Activated CD8-positive, alpha-beta T cell treated with anti-CD3 and anti-CD28 coated beads for 36 hours (primary cell): Measurements from ENCODE around the gene H3-3A. TPM values are rescaled to one million over a fixed set of nuclear protein-coding genes. Genes with fewer than 3 reads are reported as not detected.

Experiments
- ATAC-seq: fragments of 200-7000 bp; cut with Tn5 transposase; one replicate; pipeline ENCODE4 v1.10.0; 2021; ENCODE audit warnings: mild to moderate bottlenecking, moderate library complexity
- CTCF ChIA-PET: fragments of 350-600 bp; sonication (Branson Sonifier 250); formaldehyde crosslinking; loops from one replicate; lab custom pipeline; 2021; ENCODE audit warnings: antibody characterized with exemption; lab: Charles Lee
- POLR2A ChIA-PET: fragments of 350-600 bp; sonication (Branson Sonifier 250); formaldehyde crosslinking; loops from one replicate; lab custom pipeline; 2021; ENCODE audit warnings: antibody characterized with exemption; lab: Charles Lee
- DNase-seq: peaks from one replicate; pipeline ENCODE4 v3.0.0-alpha.2; 2020
- H3K27ac Mint-ChIP-seq: one replicate; pipeline ENCODE4 v1.8.0; 2021; ENCODE audit warnings: mild to moderate bottlenecking, mixed read lengths
- H3K27me3 Mint-ChIP-seq: one replicate; pipeline ENCODE4 v1.8.0; 2021; ENCODE audit warnings: mixed read lengths
- H3K36me3 Mint-ChIP-seq: one replicate; pipeline ENCODE4 v1.8.0; 2021; ENCODE audit warnings: low read depth, mixed read lengths
- H3K4me1 Mint-ChIP-seq: one replicate; pipeline ENCODE4 v1.8.0; 2021; ENCODE audit warnings: low read depth, mixed read lengths
- H3K4me3 Mint-ChIP-seq: one replicate; pipeline ENCODE4 v1.8.0; 2021; ENCODE audit warnings: mild to moderate bottlenecking, moderate library complexity, mixed read lengths
- H3K9me3 Mint-ChIP-seq: one replicate; pipeline ENCODE4 v1.8.0; 2021; ENCODE audit warnings: mixed read lengths
- CTCF ChIP-seq: fragments of 200-600 bp; IDR thresholded peaks from one replicate; pipeline ENCODE4 v1.8.0; 2022; ENCODE audit warnings: antibody characterized with exemption, mild to moderate bottlenecking
- intact Hi-C: fragments of 100-400 bp; cut with micrococcal nuclease; formaldehyde crosslinking; loops from one replicate; pipeline ENCODE4 v1.10.0; 2022
- total RNA-seq, 2 experiments: library from RNA; stranded (reverse); gene quantifications; one replicate each; pipeline ENCODE4 v1.2.3, GENCODE V29; 2021

H3-3A gene
- total RNA-seq, 2 experiments from 2014 or later = 287 to 308 TPM

GRCh38 chr1:226072347-226072746, 9.8 kb downstream of the H3-3A start:
- no peak for DNase-seq
- Mint-ChIP-seq H3K4me3 (no peak overlapping the region), H3K36me3 (peaks cover 46% of the 10 kb centered on the region), H3K27me3 (no peaks in the 10 kb centered on the region), H3K9me3 (no peaks in the 10 kb centered on the region), H3K4me1 (peaks cover 37% of the 10 kb centered on the region), H3K27ac (no peak overlapping the region)
- intact Hi-C loops = no loop called here
- ATAC-seq = no peak
- POLR2A ChIA-PET = interaction anchor here (1.0 to 3.3 kb wide), 2 partner anchors 9 to 11 kb away, joined by 4 to 18 read pairs; no protein-coding TSS in a partner anchor
- CTCF ChIA-PET = no interaction called here
- TF ChIP-seq CTCF = no peak

- Mint-ChIP-seq H3K4me3 (no peak overlapping the region), H3K27ac (no peak overlapping the region), H3K27me3 (no peaks in the 10 kb centered on the region), H3K36me3 (peaks cover 37% of the 10 kb centered on the region), H3K9me3 (no peaks in the 10 kb centered on the region), H3K4me1 (peaks cover 26% of the 10 kb centered on the region)
- ATAC-seq (no peak), DNase-seq (no peak)
- ChIA-PET POLR2A (interaction anchor here (0.7 to 1.7 kb wide), 5 partner anchors 8 to 47 kb away, joined by 3 to 9 read pairs (median 4); no protein-coding TSS in a partner anchor), CTCF (interaction anchor here (1.4 to 3.3 kb wide), 4 partner anchors 9 to 110 kb away, joined by 4 to 19 read pairs (median 6); no protein-coding TSS in a partner anchor)
- intact Hi-C loops = no loop called here
- no peak for TF ChIP-seq CTCF
Observed at GRCh38 chr1:226073184-226073950, 10.9 kb downstream of the H3-3A start.

- Mint-ChIP-seq H3K27ac (peak overlapping the region; percentile 3), H3K36me3 (peaks cover 30% of the 10 kb centered on the region), H3K9me3 (no peaks in the 10 kb centered on the region), H3K4me1 (peaks cover 20% of the 10 kb centered on the region), H3K4me3 (no peak overlapping the region), H3K27me3 (no peaks in the 10 kb centered on the region)
- intact Hi-C loops = no loop called here
- ChIA-PET CTCF (interaction anchor here (0.9 to 3.3 kb wide), 5 partner anchors 9 to 111 kb away, joined by 3 to 19 read pairs (median 5); no protein-coding TSS in a partner anchor), POLR2A (interaction anchor here (1.3 to 1.7 kb wide), 3 partner anchors 9 to 46 kb away, joined by 3 to 4 read pairs (median 4); no protein-coding TSS in a partner anchor)
- DNase-seq (no peak), ATAC-seq (no peak)
- TF ChIP-seq CTCF = no peak
Observed at GRCh38 chr1:226074046-226074445, 11.5 kb downstream of the H3-3A start.

GRCh38 chr1:226076378-226076777, 13.9 kb downstream of the H3-3A start:
- ChIA-PET POLR2A (interaction anchor here (2.2 kb wide), 1 partner anchor 10 kb away, joined by 6 read pairs; no protein-coding TSS in a partner anchor), CTCF (interaction anchor here (1.3 to 2.9 kb wide), 2 partner anchors 11 to 49 kb away, joined by 3 to 15 read pairs; no protein-coding TSS in a partner anchor)
- peaks cover 13% of the 10 kb centered on the region for H3K36me3 Mint-ChIP-seq
- no peaks in the 10 kb centered on the region for H3K27me3 Mint-ChIP-seq
- no peak overlapping the region for H3K4me3 Mint-ChIP-seq
- DNase-seq = no peak
- peaks cover 3% of the 10 kb centered on the region for H3K4me1 Mint-ChIP-seq
- intact Hi-C loops = no loop called here
- no peak for ATAC-seq
- no peak for TF ChIP-seq CTCF
- H3K9me3 Mint-ChIP-seq = no peaks in the 10 kb centered on the region
- H3K27ac Mint-ChIP-seq = no peak overlapping the region

GRCh38 chr1:226078374-226078773, 15.9 kb downstream of the H3-3A start:
- no peak for TF ChIP-seq CTCF
- Mint-ChIP-seq H3K36me3 (peaks cover 5% of the 10 kb centered on the region), H3K9me3 (no peaks in the 10 kb centered on the region), H3K27ac (no peak overlapping the region), H3K4me1 (peaks cover 11% of the 10 kb centered on the region), H3K4me3 (no peak overlapping the region), H3K27me3 (no peaks in the 10 kb centered on the region)
- ChIA-PET POLR2A (interaction anchor here (1.1 to 1.2 kb wide), 2 partner anchors 8 to 17 kb away, joined by 4 read pairs; no protein-coding TSS in a partner anchor), CTCF (interaction anchor here (1.4 to 2.9 kb wide), 3 partner anchors 8 to 47 kb away, joined by 3 to 15 read pairs (median 4); no protein-coding TSS in a partner anchor)
- DNase-seq (no peak), ATAC-seq (no peak)
- intact Hi-C loops = no loop called here
